Measurements from ENCODE around the gene RCOR2. TPM values are rescaled to one million over a fixed set of nuclear protein-coding genes. Genes with fewer than 3 reads are reported as not detected.
"Not testable (repeated sequence)": the region's sequence is repeated elsewhere in the genome, so short reads cannot be mapped to it uniquely, and the experiment has no call there.

RCOR2 gene
- total RNA-seq = under 1 TPM; 0.09 to 0.99 TPM

DNA sequence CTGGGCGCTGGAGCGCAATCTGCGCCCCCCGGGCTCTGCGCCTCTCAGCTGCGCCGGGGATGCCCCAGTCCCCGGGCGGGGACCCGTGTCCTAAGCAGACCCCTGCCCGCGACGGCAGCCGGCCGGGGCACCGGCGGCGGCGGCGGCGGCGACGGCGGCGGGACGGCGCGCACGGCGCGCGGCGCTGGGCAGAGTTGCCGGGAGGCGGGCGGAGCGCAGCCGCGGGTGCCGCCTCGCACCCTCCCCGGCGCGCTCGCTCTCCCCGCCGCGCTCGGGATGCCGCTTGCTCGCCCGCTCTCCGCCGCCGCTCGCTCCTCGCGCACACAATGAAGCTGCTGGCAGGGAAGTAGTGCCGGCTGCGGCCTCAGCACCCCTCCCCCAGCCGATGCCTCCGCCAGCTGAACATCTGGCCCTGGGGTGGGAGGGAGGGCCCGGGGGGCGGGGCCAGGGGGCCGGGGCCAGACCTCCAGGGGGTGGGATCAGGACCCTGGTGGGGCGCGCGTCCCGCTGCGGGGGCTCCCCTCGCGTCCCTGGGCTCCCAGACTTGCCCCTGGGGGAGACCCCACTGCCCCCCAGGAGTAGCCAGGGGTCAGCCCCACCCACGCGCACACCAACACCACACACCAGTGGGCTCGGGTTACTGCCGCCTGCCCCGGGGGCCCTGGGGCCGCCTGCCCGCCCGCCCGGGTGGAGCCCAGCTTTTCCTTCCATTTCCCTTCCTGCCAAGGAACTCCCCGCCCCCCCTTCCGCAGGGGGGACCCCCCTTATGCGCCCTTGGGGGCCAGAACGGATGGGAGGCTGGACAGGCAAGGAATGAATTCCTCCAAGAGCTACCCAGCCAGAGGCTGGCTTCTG is at the start of gene RCOR2:
RCOR2 (minus strand) TSS at position 328 of the 855 bp plus-strand sequence. CDS start 708 bp downstream, outside the sequence.
- H3K27ac Mint-ChIP-seq = no peak within 1 kb of the TSS
- no peaks in the 10 kb centered on the region for H3K36me3 Mint-ChIP-seq
- DNase-seq (ENCODE audit: low spot score in 2 of 2) (peak in 1 of 2 donors; percentile 68), ATAC-seq (peak; percentile 33 to 70)
- H3K9me3 Mint-ChIP-seq = no peaks in the 10 kb centered on the region

GRCh38 chr11:63966444-63966843 is 49.5 kb upstream of the RCOR2 start:
- Mint-ChIP-seq H3K9me3 (no peaks in the 10 kb centered on the region), H3K36me3 (no peaks in the 10 kb centered on the region), H3K27ac (no peak overlapping the region)
- no peak for ATAC-seq
- no peak for DNase-seq (ENCODE audit: low spot score in 2 of 2)

DNA sequence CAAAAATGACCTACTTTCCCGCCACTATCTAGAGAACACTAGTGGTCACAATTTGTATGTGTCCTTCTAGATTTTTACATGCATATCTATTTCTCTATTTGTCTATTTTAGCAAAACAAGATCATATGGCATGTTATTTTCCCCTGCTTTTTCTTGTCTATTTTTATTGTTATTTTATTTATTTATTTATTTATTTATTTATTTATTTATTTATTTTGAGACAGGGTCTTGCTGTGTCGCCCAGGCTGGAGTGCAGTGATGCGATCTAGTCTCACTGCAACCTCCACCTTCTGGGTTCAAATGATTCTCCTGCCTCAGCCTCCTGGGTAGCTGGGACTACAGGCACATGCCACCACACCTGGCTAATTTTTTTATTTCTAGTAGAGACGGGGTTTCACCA is 46.9 kb upstream of the RCOR2 start:
- not testable (repeated sequence) for H3K27ac Mint-ChIP-seq; ATAC-seq; H3K36me3 Mint-ChIP-seq; H3K9me3 Mint-ChIP-seq; DNase-seq (ENCODE audit: low spot score in 2 of 2)

- Mint-ChIP-seq H3K9me3 (no peaks in the 10 kb centered on the region), H3K36me3 (peaks cover 0 to 4% of the 10 kb centered on the region in 2 donors), H3K27ac (peak overlapping the region in 1 of 2 donors; percentile 20)
- ATAC-seq (peak in 1 of 2 donors; percentile 76), DNase-seq (ENCODE audit: low spot score in 2 of 2) (no peak)
Measured at GRCh38 chr11:63961608-63962412, 44.8 kb upstream of the RCOR2 start.

DNA sequence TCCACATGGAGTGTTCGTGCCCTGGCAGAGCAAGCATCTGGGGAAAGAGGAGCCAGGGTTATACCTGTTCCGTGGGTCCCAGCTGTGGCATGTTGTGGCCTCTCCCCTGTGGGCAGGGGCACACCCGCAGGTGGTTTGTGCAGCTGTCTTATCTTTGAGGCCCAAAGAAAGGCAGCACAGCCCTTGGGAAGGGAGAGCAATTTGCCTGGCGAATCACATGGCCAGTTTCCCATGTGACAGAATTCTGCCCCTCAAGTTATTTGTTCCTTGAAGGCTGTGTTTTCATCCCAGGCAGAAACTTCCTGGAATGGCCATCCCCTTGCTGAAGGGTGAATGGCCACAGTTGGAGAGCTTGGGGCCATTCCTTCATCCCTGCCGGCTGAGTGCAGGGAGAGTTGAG is 41.0 kb upstream of the RCOR2 start:
- DNase-seq (ENCODE audit: low spot score in 2 of 2) = no peak
- no peaks in the 10 kb centered on the region for H3K9me3 Mint-ChIP-seq
- H3K27ac Mint-ChIP-seq = peak overlapping the region in 1 of 2 donors; percentile 60
- H3K36me3 Mint-ChIP-seq = peaks cover 0 to 4% of the 10 kb centered on the region in 2 donors
- ATAC-seq = no peak

DNA sequence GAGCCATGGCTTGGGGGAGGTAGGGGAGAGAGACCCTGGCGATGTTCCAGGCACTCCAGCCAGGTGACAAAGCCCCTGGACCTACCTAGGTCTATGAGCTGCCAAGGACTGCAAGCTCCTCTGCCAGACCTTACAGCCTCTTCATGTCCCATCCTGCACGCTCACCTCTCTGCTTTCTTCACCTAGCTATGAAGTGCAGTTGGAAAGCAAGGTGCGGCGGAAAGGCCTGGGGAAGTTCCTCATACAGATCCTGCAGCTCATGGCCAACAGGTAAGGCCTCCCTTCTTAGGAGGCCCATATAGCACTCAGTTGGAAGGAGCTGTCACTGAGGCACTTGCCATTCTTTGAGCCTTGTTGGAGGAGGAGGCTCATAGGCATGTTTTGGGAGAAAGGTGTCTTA is 35.6 kb upstream of the RCOR2 start:
- Mint-ChIP-seq H3K27ac (peak overlapping the region in 1 of 2 donors; percentile 68), H3K9me3 (no peaks in the 10 kb centered on the region), H3K36me3 (peaks cover 0 to under 1% of the 10 kb centered on the region in 2 donors)
- DNase-seq (ENCODE audit: low spot score in 2 of 2) (no peak), ATAC-seq (no peak)

DNA sequence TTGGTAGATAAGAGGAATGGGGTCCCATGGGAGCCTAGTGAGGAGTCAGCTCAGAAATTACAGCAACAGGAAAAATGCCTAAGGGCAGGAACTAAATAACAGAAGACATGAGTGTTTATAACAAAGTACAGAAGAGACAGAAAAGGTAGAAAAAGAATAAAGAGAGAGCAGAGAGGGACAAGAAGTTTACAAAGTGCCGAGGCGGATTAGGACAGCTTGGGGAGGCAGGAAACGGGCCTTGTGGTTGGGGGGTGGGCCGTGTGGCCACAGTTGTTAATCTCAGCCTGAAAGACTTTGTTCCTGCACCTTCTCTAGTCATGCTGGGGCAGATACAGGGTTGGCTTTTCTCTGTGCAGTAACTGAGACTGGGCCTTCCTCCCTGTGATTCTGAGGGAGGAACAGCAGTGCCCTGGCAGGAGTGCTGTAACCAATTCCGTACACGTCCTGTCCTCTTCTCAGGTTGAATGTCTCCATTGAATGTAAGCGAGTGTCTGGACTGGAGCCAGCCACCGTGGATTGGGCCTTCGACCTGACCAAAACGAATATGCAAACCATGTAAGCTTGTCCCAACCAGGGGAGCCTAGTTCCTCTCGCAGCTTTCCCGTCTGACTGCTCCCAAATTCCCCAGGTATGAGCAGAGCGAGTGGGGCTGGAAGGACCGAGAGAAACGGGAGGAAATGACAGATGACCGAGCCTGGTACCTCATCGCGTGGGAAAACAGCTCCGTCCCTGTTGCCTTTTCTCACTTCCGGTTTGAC is 35.0 kb upstream of the RCOR2 start:
- Mint-ChIP-seq H3K27ac (peak overlapping the region; percentile 75 to 85), H3K9me3 (no peaks in the 10 kb centered on the region), H3K36me3 (no peaks in the 10 kb centered on the region)
- no peak for DNase-seq (ENCODE audit: low spot score in 2 of 2)
- peak; percentile 70 to 76 for ATAC-seq

GRCh38 chr11:63945477-63946163 is 28.7 kb upstream of the RCOR2 start:
- H3K9me3 Mint-ChIP-seq = no peaks in the 10 kb centered on the region
- peak in 1 of 2 donors; percentile 38 for DNase-seq (ENCODE audit: low spot score in 2 of 2)

GRCh38 chr11:63944987-63945386 is 28.0 kb upstream of the RCOR2 start:
- no peak overlapping the region for H3K27ac Mint-ChIP-seq
- ATAC-seq = peak in 1 of 2 donors; percentile 22
- no peak for DNase-seq (ENCODE audit: low spot score in 2 of 2)
- no peaks in the 10 kb centered on the region for H3K36me3 Mint-ChIP-seq
- no peaks in the 10 kb centered on the region for H3K9me3 Mint-ChIP-seq

More at GRCh38 chr11:63945477-63946163, 28.7 kb upstream of the RCOR2 start:
- H3K36me3 Mint-ChIP-seq = no peaks in the 10 kb centered on the region
- no peak overlapping the region for H3K27ac Mint-ChIP-seq
- peak; percentile 58 to 71 for ATAC-seq

GRCh38 chr11:63942803-63943202 is 25.8 kb upstream of the RCOR2 start:
- DNase-seq (ENCODE audit: low spot score in 2 of 2) (no peak), ATAC-seq (no peak)
- H3K9me3 Mint-ChIP-seq = no peaks in the 10 kb centered on the region
- H3K36me3 Mint-ChIP-seq = peaks cover 0 to 6% of the 10 kb centered on the region in 2 donors
- no peak overlapping the region for H3K27ac Mint-ChIP-seq

- peaks cover 0 to 6% of the 10 kb centered on the region in 2 donors for H3K36me3 Mint-ChIP-seq
- no peaks in the 10 kb centered on the region for H3K9me3 Mint-ChIP-seq
- H3K27ac Mint-ChIP-seq = no peak overlapping the region
- ATAC-seq = no peak
- DNase-seq (ENCODE audit: low spot score in 2 of 2) = no peak
Measured at GRCh38 chr11:63941901-63942300, 24.9 kb upstream of the RCOR2 start.

- Mint-ChIP-seq H3K9me3 (no peaks in the 10 kb centered on the region), H3K36me3 (peaks cover 0 to 6% of the 10 kb centered on the region in 2 donors), H3K27ac (no peak overlapping the region)
- DNase-seq (ENCODE audit: low spot score in 2 of 2) (no peak), ATAC-seq (no peak)
Measured at GRCh38 chr11:63940786-63941185, 23.8 kb upstream of the RCOR2 start.

GRCh38 chr11:63939397-63939891 is 22.5 kb upstream of the RCOR2 start:
- Mint-ChIP-seq H3K27ac (peak overlapping the region; percentile 69 to 81), H3K36me3 (peaks cover 0 to 6% of the 10 kb centered on the region in 2 donors), H3K9me3 (no peaks in the 10 kb centered on the region)

GRCh38 chr11:63938479-63939396 is 21.8 kb upstream of the RCOR2 start, which contains the start of gene NAA40:
Gene NAA40, plus strand, starts transcription at chr11:63939002. Its CDS starts 95 bp downstream, at chr11:63939097.
- Mint-ChIP-seq H3K27ac (peak within 1 kb of the TSS; percentile 81 to 84), H3K36me3 (peaks cover 0 to 6% of the 10 kb centered on the region in 2 donors), H3K9me3 (no peaks in the 10 kb centered on the region)
- DNase-seq (ENCODE audit: low spot score in 2 of 2) (peak; percentile 93 to 94), ATAC-seq (peak; percentile 94 to 96)

More at GRCh38 chr11:63939397-63939891, 22.5 kb upstream of the RCOR2 start:
- ATAC-seq (no peak), DNase-seq (ENCODE audit: low spot score in 2 of 2) (no peak)
